Measurements from ENCODE around the gene KLF14.

GRCh38 chr7:130740606-130741005 lies 6.6 kb upstream of the KLF14 start:
- no peak for TF ChIP-seq CTCF (IDR thresholded peaks at IDR 0.05)
- no peak for TF ChIP-seq RFX5 (IDR thresholded peaks at IDR 0.05; ENCODE audit: low read length)
- no peak for TF ChIP-seq TAF1 (IDR thresholded peaks at IDR 0.05; ENCODE audit: borderline replicate concordance, low read depth, low read length)
- no peak for TF ChIP-seq SMC3 (IDR thresholded peaks at IDR 0.05; ENCODE audit: low read depth, low read length)

Measured in SK-N-SH (cell line).